ENCODE measurements around the gene KDM6B.

The KDM6B gene

GRCh38 chr17:7837408-7838088, 3.5 kb downstream of the KDM6B start:
- H3K4me3 ChIP-seq (ENCODE audit: low read length), result peak overlapping the region; percentile 88
- no peak for DNase-seq (ENCODE audit: low read depth, low spot score)

- peak overlapping the region; percentile 88 for H3K4me3 ChIP-seq (ENCODE audit: low read length)
- DNase-seq (ENCODE audit: low read depth, low spot score), result peak; percentile 80
Observed at GRCh38 chr17:7838090-7839075, 4.4 kb downstream of the KDM6B start.

GRCh38 chr17:7839190-7839875, 5.3 kb downstream of the KDM6B start:
- H3K4me3 ChIP-seq (ENCODE audit: low read length), result no peak overlapping the region
- no peak for DNase-seq (ENCODE audit: low read depth, low spot score)

GRCh38 chr17:7839876-7840261, 5.9 kb downstream of the KDM6B start:
- DNase-seq (ENCODE audit: low read depth, low spot score), result peak; percentile 69
- no peak overlapping the region for H3K4me3 ChIP-seq (ENCODE audit: low read length)

- H3K4me3 ChIP-seq (ENCODE audit: low read length), result peak overlapping the region; percentile 82; the same call in 1 of the 2 replicates
- DNase-seq (ENCODE audit: low read depth, low spot score), result no peak
Observed at GRCh38 chr17:7840441-7840840, 6.4 kb downstream of the KDM6B start.

- H3K4me3 ChIP-seq (ENCODE audit: low read length), result peak overlapping the region; percentile 82
- no peak for DNase-seq (ENCODE audit: low read depth, low spot score)
Observed at GRCh38 chr17:7840875-7841274, 6.9 kb downstream of the KDM6B start.

GRCh38 chr17:7841396-7841914, 7.4 kb downstream of the KDM6B start:
- peak; percentile 68 for DNase-seq (ENCODE audit: low read depth, low spot score)
- H3K4me3 ChIP-seq (ENCODE audit: low read length), result peak overlapping the region; percentile 82

GRCh38 chr17:7841915-7842379, 7.9 kb downstream of the KDM6B start:
- H3K4me3 ChIP-seq (ENCODE audit: low read length), result peak overlapping the region; percentile 82
- peak; percentile 78 for DNase-seq (ENCODE audit: low read depth, low spot score)

- H3K4me3 ChIP-seq (ENCODE audit: low read length), result peak overlapping the region; percentile 82
- peak; percentile 40 for DNase-seq (ENCODE audit: low read depth, low spot score)
Observed at GRCh38 chr17:7842380-7843256, 8.6 kb downstream of the KDM6B start.

- DNase-seq (ENCODE audit: low read depth, low spot score), result no peak
- peak overlapping the region; percentile 82 for H3K4me3 ChIP-seq (ENCODE audit: low read length)
Observed at GRCh38 chr17:7843257-7843535, 9.2 kb downstream of the KDM6B start.

- H3K4me3 ChIP-seq (ENCODE audit: low read length), result peak overlapping the region; percentile 82
- DNase-seq (ENCODE audit: low read depth, low spot score), result peak; percentile 71
Observed at GRCh38 chr17:7843536-7844291, 9.7 kb downstream of the KDM6B start.

- H3K4me3 ChIP-seq (ENCODE audit: low read length), result peak overlapping the region; percentile 82
- peak; percentile 63 for DNase-seq (ENCODE audit: low read depth, low spot score)
Observed at GRCh38 chr17:7844292-7845154, 10.5 kb downstream of the KDM6B start.

GRCh38 chr17:7845359-7846062, 11.5 kb downstream of the KDM6B start:
- H3K4me3 ChIP-seq (ENCODE audit: low read length), result peak overlapping the region; percentile 82; the same call in 1 of the 2 replicates
- no peak for DNase-seq (ENCODE audit: low read depth, low spot score)

GRCh38 chr17:7846063-7846735, 12.2 kb downstream of the KDM6B start:
- DNase-seq (ENCODE audit: low read depth, low spot score), result no peak
- no peak overlapping the region for H3K4me3 ChIP-seq (ENCODE audit: low read length)

GRCh38 chr17:7846765-7847661, 13.0 kb downstream of the KDM6B start:
- no peak for DNase-seq (ENCODE audit: low read depth, low spot score)
- H3K4me3 ChIP-seq (ENCODE audit: low read length), result no peak overlapping the region

Data from Jurkat, Clone E6-1 (cell line).